HepG2 (cell line): ENCODE measurements around the gene ANAPC2. TPM values are rescaled to one million over a fixed set of nuclear protein-coding genes. Genes with fewer than 3 reads are reported as not detected.

Source experiments
- ATAC-seq: fragments of 200-7000 bp; cut with Tn5 transposase; 3 replicates; pipeline ENCODE4 v1.9.1; 2020; ENCODE audit warnings: mild to moderate bottlenecking, moderate library complexity
- BruUV-seq: library from RNA; stranded (reverse); fragments of 400-500 nt; replicated peaks from 2 replicates; lab custom pipeline; 2021; lab: Mats Ljungman, UMichigan
- CTCF ChIA-PET: fragments of 300-600 bp; formaldehyde crosslinking; extraction: SDS; loops from one replicate; lab custom pipeline; 2021; ENCODE audit warnings: low total read pairs, inconsistent platforms, low intra/inter-chr PET ratio; lab: Yijun Ruan, JAX
- POLR2A ChIA-PET: fragments of 350-600 bp; sonication (Branson Sonifier 250); formaldehyde crosslinking; loops from one replicate; lab custom pipeline; 2020; ENCODE audit warnings: antibody characterized with exemption, inconsistent platforms; lab: Yijun Ruan, JAX
- DNase-seq: peaks from one replicate; pipeline ENCODE4 v3.0.0-alpha.2; 2015; ENCODE audit warnings: low spot score
- FAIRE-seq: peaks from 3 replicates; lab custom pipeline; 2011; peaks lifted over from hg19 to GRCh38; lab: Jason Lieb, UNC
- H2AFZ ChIP-seq: one replicate; pipeline ENCODE4 v1.6.1; 2011; ENCODE audit warnings: low read length, inconsistent platforms
- H3K27ac ChIP-seq: fragments of 300-600 bp; 3 replicates; pipeline ENCODE4 v1.8.0; 2011; ENCODE audit warnings: mixed run types, mild to moderate bottlenecking, mixed read lengths, low read length, inconsistent platforms; ENCODE audit not compliant: insufficient read depth; ENCODE audit errors: extremely low read length
- H3K27me3 ChIP-seq, 2 experiments: fragments of 200-600 bp in 1 of 2; 2 replicates in 1 of 2; 3 replicates in 1 of 2; pipeline versions ENCODE4 v1.6.0 to v1.8.0; 2011; ENCODE audit warnings: low read length in 2 of 2, mild to moderate bottlenecking in 2 of 2, moderate library complexity in 2 of 2, inconsistent platforms in 1 of 2; ENCODE audit not compliant: insufficient read depth in 2 of 2, control insufficient read depth in 1 of 2
- H3K36me3 ChIP-seq, 2 experiments: fragments of 200-600 bp in 1 of 2; replicated peaks in 1 of 2; 2 replicates in 1 of 2; 3 replicates in 1 of 2; pipeline versions ENCODE4 v1.5.1 to v1.8.0; 2011; ENCODE audit warnings: low read length in 2 of 2, inconsistent platforms in 1 of 2; ENCODE audit not compliant: insufficient read depth in 2 of 2, control insufficient read depth in 1 of 2
- H3K4me1 ChIP-seq: 2 replicates; pipeline ENCODE4 v1.5.1; 2012; ENCODE audit warnings: low read length, inconsistent platforms; ENCODE audit not compliant: insufficient read depth
- H3K4me2 ChIP-seq: 2 replicates; pipeline ENCODE4 v1.6.0; 2011; ENCODE audit warnings: low read depth, low read length, inconsistent platforms
- H3K4me3 ChIP-seq, 3 experiments: fragments of 200-600 bp in 1 of 3; sonication (generic), shearing (Covaris generic) in 1 of 3; replicated peaks in 1 of 3; 2 replicates each; pipeline ENCODE4 v1.5.1; 2011 to 2016; ENCODE audit warnings: low read length in 3 of 3, inconsistent platforms in 2 of 3, low read depth in 2 of 3, mild to moderate bottlenecking in 2 of 3, control low read depth in 1 of 3, mixed read lengths in 1 of 3; ENCODE audit not compliant: insufficient read depth in 1 of 3
- H3K79me2 ChIP-seq: one replicate; pipeline ENCODE4 v1.6.1; 2011; ENCODE audit warnings: low read length, inconsistent platforms; ENCODE audit not compliant: insufficient read depth
- H3K9ac ChIP-seq: 2 replicates; pipeline ENCODE4 v1.6.0; 2011; ENCODE audit warnings: mild to moderate bottlenecking, low read depth, low read length, inconsistent platforms; ENCODE audit not compliant: insufficient read depth
- H3K9me3 ChIP-seq: 2 replicates; pipeline ENCODE4 v1.5.1; 2012; ENCODE audit warnings: mild to moderate bottlenecking, low read length
- H4K20me1 ChIP-seq: 2 replicates; pipeline ENCODE4 v1.6.0; 2011; ENCODE audit warnings: inconsistent platforms, mild to moderate bottlenecking, low read length, moderate library complexity; ENCODE audit not compliant: insufficient read depth
- BHLHE40 ChIP-seq: IDR thresholded peaks from 2 replicates; pipeline ENCODE4 v1.6.1; 2011; ENCODE audit warnings: low read length, improper control_type of control experiment
- DR1 ChIP-seq: sonication (generic); formaldehyde crosslinking; IDR thresholded peaks from 2 replicates; pipeline ENCODE4 v1.8.0; 2021; ENCODE audit warnings: mild to moderate bottlenecking, missing genetic modification reagents, inconsistent platforms
- EHMT2 ChIP-seq: fragments of 200-600 bp; sonication (generic); IDR thresholded peaks from 2 replicates; pipeline ENCODE4 v1.7.0; 2017; ENCODE audit warnings: antibody characterized with exemption, low read depth, low read length, borderline replicate concordance
- EP300 ChIP-seq, 3 experiments: sonication (generic) in 1 of 3; formaldehyde crosslinking in 1 of 3; IDR thresholded peaks; 2 replicates each; pipeline versions ENCODE4 v1.5.1 to v1.6.1; 2011 to 2020; ENCODE audit warnings: low read depth in 2 of 3, low read length in 2 of 3, borderline replicate concordance in 1 of 3, improper control_type of control experiment in 1 of 3, mild to moderate bottlenecking in 1 of 3, missing genetic modification reagents in 1 of 3, moderate library complexity in 1 of 3
- ERF ChIP-seq: IDR thresholded peaks from 2 replicates; pipeline ENCODE4 v1.6.1; 2018; ENCODE audit warnings: missing biosample characterization, missing genetic modification reagents
- GABPA ChIP-seq, 2 experiments: IDR thresholded peaks; 2 replicates each; pipeline ENCODE4 v1.6.1; 2011 to 2016; ENCODE audit warnings: low read depth in 2 of 2, low read length in 1 of 2, missing biosample characterization in 1 of 2, missing genetic modification characterization in 1 of 2
- KDM3A ChIP-seq: IDR thresholded peaks from 2 replicates; pipeline ENCODE4 v1.6.1; 2018; ENCODE audit warnings: low read depth, missing compliant biosample characterization
- MED13 ChIP-seq: sonication (generic); formaldehyde crosslinking; IDR thresholded peaks from 2 replicates; pipeline ENCODE4 v1.5.0; 2020; ENCODE audit warnings: missing genetic modification reagents
- NFYB ChIP-seq: sonication (generic); formaldehyde crosslinking; IDR thresholded peaks from 2 replicates; pipeline ENCODE4 v1.4.0; 2020; ENCODE audit warnings: missing genetic modification reagents
- TCF7L2 ChIP-seq: IDR thresholded peaks from 2 replicates; pipeline ENCODE4 v1.6.1; 2011; ENCODE audit warnings: mild to moderate bottlenecking, low read depth, low read length, moderate library complexity
- TEAD3 ChIP-seq: optimal IDR thresholded peaks from 2 replicates; pipeline ENCODE3; 2016; ENCODE audit warnings: borderline replicate concordance
- ZNF296 ChIP-seq: sonication (generic); formaldehyde crosslinking; conservative IDR thresholded peaks from 2 replicates; pipeline ENCODE4 v1.5.0; 2020; ENCODE audit warnings: mild to moderate bottlenecking, missing genetic modification reagents
- ZNF598 ChIP-seq: sonication (generic); formaldehyde crosslinking; IDR thresholded peaks from 2 replicates; pipeline ENCODE4 v1.5.1; 2020; ENCODE audit warnings: mild to moderate bottlenecking, missing genetic modification reagents, borderline replicate concordance
- ZNF737 ChIP-seq: sonication (generic); formaldehyde crosslinking; IDR thresholded peaks from 2 replicates; pipeline ENCODE4 v1.5.0; 2020; ENCODE audit warnings: missing genetic modification reagents, mild to moderate bottlenecking, borderline replicate concordance
- WGBS: methylation state at CpG from one replicate; pipeline ENCODE4 v1.1.6; 2017; ENCODE audit warnings: low lambda C conversion rate; 5-methylcytosine and 5-hydroxymethylcytosine counted together
- in situ Hi-C: cut with HindIII; loops from 2 replicates; pipeline ENCODE4 v1.10.0; 2017; ENCODE audit warnings: low pct_unique_long_range_greater_than_20kb; ENCODE audit not compliant: extremely low pct_ligation_motif_present
- intact Hi-C: fragments of 100-400 bp; cut with micrococcal nuclease; formaldehyde crosslinking; loops from one replicate; pipeline ENCODE4 v1.10.0; 2022; ENCODE audit not compliant: unreplicated experiment
- polyA plus RNA-seq, 8 experiments: library from polyadenylated mRNA; depleted of rRNA in 3 of 8; stranded (reverse) in 7 of 8; unstranded in 1 of 8; fragments of >200 nt; fragmentation: Illumina TruSeq in 4 of 8; extraction: Trizol in 4 of 8; gene quantifications; 2 replicates each; pipeline versions ENCODE4 v1.2.1 to v1.2.3, GENCODE V29; 2011 to 2016; ENCODE audit warnings: low read depth in 4 of 8, missing spikeins in 1 of 8, mixed read lengths in 1 of 8; ENCODE audit not compliant: insufficient read depth in 1 of 8
- total RNA-seq, 5 experiments: library from RNA; depleted of rRNA; stranded (reverse); fragments of >200 nt; fragmentation: Illumina TruSeq; extraction: Trizol; gene quantifications; 2 replicates each; pipeline ENCODE4 v1.2.3, GENCODE V29; 2016; ENCODE audit warnings: low read depth in 1 of 5
- TF ChIP-seq, protein P1 (sequence below), 2 experiments: IDR thresholded peaks; 2 replicates each; pipeline ENCODE4 v1.6.1; 2011 to 2012; ENCODE audit warnings: low read length in 2 of 2, borderline replicate concordance in 1 of 2, low read depth in 1 of 2, mild to moderate bottlenecking in 1 of 2, moderate library complexity in 1 of 2
- TF ChIP-seq, protein P2 (sequence below): sonication (generic); formaldehyde crosslinking; IDR thresholded peaks from 2 replicates; pipeline ENCODE4 v1.5.1; 2020; ENCODE audit warnings: mild to moderate bottlenecking, missing genetic modification reagents

The ANAPC2 gene
- total and polyA plus RNA-seq, 2 of the 13 experiments (the other 11 are each of a cell fraction or from before 2014, with no cell fraction given): 12.3 to 15.4 TPM

DNA sequence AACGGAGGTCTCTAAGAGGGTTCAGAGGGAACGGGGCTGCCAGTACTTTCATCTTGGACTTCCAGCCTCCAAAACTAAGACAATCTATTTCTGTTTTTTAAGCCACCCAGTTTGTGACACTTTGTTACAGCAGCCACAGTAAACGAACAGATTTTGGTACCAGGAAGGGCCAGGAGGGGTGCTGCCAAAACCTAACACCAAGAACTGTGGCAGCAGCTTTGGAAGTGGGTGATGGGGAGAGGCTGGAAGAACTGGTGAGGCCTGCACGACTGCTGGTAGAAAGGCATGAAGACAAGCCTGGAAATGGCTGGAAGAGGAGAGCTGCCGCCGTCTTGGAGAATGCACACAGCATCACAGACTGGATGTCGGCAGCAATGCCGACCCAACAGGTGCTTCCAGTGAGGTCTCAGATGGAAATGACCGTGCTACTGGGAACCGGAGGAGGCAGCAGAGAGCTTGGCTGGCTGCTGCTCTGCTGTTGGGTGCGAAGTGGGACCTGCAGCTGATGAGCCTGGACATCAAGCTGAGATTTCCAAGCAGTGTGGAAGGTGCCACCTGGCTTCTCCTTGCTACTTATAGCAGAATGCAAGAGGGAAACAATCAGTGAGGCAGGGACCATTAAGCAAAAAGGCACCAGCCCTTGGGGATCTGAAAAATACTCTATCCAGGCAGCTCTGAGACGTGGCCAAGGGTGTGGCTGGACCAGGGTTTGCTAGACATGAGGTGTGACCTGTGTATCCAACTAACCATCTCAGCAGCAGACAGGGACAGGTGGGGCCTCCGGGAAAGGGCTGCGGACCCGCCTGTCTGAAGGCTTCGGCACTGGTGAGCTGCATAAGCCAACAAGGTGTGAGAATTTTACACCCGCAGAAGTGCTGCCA is 11.8 kb downstream of the ANAPC2 start:
- intact Hi-C loops: loop anchor here (10.0 kb wide), 1 partner anchor 62 kb away; the partner anchor contains the start of gene DPP7
- peak; percentile 59 for FAIRE-seq
- CTCF ChIA-PET: interaction anchor here (1.1 to 1.5 kb wide), 3 partner anchors 51 to 60 kb away, joined by 3 to 8 read pairs (median 3); partner anchors contain the start of gene RNF224
- TF ChIP-seq EP300 (IDR thresholded peaks at IDR 0.05; ENCODE audit: low read depth in 2 of 2, low read length in 2 of 2): no peak
- no peak for TF ChIP-seq EP300 (CRISPR knock-in tag; IDR thresholded peaks at IDR 0.05; ENCODE audit: borderline replicate concordance)
- TF ChIP-seq DR1 (CRISPR knock-in tag): no peak
- TF ChIP-seq, protein P1, sequence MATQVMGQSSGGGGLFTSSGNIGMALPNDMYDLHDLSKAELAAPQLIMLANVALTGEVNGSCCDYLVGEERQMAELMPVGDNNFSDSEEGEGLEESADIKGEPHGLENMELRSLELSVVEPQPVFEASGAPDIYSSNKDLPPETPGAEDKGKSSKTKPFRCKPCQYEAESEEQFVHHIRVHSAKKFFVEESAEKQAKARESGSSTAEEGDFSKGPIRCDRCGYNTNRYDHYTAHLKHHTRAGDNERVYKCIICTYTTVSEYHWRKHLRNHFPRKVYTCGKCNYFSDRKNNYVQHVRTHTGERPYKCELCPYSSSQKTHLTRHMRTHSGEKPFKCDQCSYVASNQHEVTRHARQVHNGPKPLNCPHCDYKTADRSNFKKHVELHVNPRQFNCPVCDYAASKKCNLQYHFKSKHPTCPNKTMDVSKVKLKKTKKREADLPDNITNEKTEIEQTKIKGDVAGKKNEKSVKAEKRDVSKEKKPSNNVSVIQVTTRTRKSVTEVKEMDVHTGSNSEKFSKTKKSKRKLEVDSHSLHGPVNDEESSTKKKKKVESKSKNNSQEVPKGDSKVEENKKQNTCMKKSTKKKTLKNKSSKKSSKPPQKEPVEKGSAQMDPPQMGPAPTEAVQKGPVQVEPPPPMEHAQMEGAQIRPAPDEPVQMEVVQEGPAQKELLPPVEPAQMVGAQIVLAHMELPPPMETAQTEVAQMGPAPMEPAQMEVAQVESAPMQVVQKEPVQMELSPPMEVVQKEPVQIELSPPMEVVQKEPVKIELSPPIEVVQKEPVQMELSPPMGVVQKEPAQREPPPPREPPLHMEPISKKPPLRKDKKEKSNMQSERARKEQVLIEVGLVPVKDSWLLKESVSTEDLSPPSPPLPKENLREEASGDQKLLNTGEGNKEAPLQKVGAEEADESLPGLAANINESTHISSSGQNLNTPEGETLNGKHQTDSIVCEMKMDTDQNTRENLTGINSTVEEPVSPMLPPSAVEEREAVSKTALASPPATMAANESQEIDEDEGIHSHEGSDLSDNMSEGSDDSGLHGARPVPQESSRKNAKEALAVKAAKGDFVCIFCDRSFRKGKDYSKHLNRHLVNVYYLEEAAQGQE (IDR thresholded peaks at IDR 0.05; ENCODE audit: borderline replicate concordance in 1 of 2, low read depth in 1 of 2, low read length in 2 of 2): no peak
- TF ChIP-seq ZNF737 (CRISPR knock-in tag): no peak
- TF ChIP-seq, protein P2, sequence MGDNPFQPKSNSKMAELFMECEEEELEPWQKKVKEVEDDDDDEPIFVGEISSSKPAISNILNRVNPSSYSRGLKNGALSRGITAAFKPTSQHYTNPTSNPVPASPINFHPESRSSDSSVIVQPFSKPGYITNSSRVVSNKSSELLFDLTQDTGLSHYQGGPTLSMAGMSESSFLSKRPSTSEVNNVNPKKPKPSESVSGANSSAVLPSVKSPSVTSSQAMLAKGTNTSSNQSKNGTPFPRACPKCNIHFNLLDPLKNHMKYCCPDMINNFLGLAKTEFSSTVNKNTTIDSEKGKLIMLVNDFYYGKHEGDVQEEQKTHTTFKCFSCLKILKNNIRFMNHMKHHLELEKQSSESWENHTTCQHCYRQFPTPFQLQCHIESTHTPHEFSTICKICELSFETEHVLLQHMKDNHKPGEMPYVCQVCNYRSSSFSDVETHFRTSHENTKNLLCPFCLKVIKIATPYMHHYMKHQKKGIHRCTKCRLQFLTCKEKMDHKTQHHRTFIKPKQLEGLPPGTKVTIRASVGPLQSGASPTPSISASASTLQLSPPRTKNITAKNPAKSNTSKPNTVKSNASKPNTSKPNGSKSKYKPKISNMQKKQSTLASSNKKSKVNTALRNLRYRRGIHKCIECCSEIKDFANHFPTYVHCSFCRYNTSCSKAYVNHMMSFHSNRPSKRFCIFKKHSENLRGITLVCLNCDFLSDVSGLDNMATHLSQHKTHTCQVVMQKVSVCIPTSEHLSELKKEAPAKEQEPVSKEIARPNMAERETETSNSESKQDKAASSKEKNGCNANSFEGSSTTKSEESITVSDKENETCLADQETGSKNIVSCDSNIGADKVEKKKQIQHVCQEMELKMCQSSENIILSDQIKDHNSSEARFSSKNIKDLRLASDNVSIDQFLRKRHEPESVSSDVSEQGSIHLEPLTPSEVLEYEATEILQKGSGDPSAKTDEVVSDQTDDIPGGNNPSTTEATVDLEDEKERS (CRISPR knock-in tag): 0 out of 2 replicates have a peak, but pooled peaks have one; percentile 22
- TF ChIP-seq GABPA (IDR thresholded peaks at IDR 0.05; ENCODE audit: low read depth, low read length): no peak
- no peak for TF ChIP-seq GABPA (CRISPR knock-in tag; IDR thresholded peaks at IDR 0.05; ENCODE audit: low read depth)
- TF ChIP-seq BHLHE40: 0 out of 2 replicates have a peak, but pooled peaks have one; percentile 10
- TF ChIP-seq ZNF598 (CRISPR knock-in tag): no peak
- TF ChIP-seq MED13 (CRISPR knock-in tag): no peak
- no peak for TF ChIP-seq ERF (CRISPR knock-in tag)
- no peak for TF ChIP-seq KDM3A
- no peak for TF ChIP-seq EHMT2
- TF ChIP-seq TEAD3 (CRISPR knock-in tag): peak; percentile 45
- TF ChIP-seq TCF7L2: no peak
- no peak for TF ChIP-seq NFYB
- no peak for TF ChIP-seq ZNF296

More for the DNA sequence above, 11.8 kb downstream of the ANAPC2 start:
- Histone ChIP-seq H3K4me2 (no peak overlapping the region), H4K20me1 (no peaks in the 10 kb centered on the region), H3K9me3 (no peaks in the 10 kb centered on the region), H3K27me3 (peaks cover 0 to 7% of the 10 kb centered on the region in 2 experiments; a peak in 2 of 5 replicates), H3K4me1 (no peaks in the 10 kb centered on the region), H3K79me2 (no peaks in the 10 kb centered on the region), H3K27ac (no peak overlapping the region), H3K36me3 (peaks cover 8 to 11% of the 10 kb centered on the region in 2 experiments; a peak in 4 of 5 replicates), H3K9ac (no peak overlapping the region), H2AFZ (no peak overlapping the region), H3K4me3 (no peak overlapping the region)
- no TSS peak for BruUV-seq
- peak; percentile 49 for DNase-seq
- WGBS: 36% methylated on average over 13 of the region's 17 CpGs
- POLR2A ChIA-PET: interaction anchor here (0.8 to 1.6 kb wide), 8 partner anchors 12 to 101 kb away, joined by 3 to 7 read pairs (median 3); partner anchors contain the start of genes ANAPC2, MAN1B1, RNF224 and SSNA1
- ATAC-seq: peak; percentile 69
- in situ Hi-C loops: no loop called here
